B cell (primary cell): ENCODE data around the gene TARS1. TPM values are rescaled to one million over a fixed set of nuclear protein-coding genes. Genes with fewer than 3 reads are reported as not detected.

Source experiments
- ATAC-seq: fragments of 200-7000 bp; cut with Tn5 transposase; one replicate; pipeline ENCODE4 v1.10.0; 2021; ENCODE audit warnings: low read depth, mild to moderate bottlenecking, moderate number of reproducible peaks, moderate library complexity
- CTCF ChIA-PET: fragments of 350-600 bp; sonication (Branson Sonifier 250); formaldehyde crosslinking; loops from one replicate; lab custom pipeline; 2021; ENCODE audit warnings: antibody characterized with exemption, inconsistent platforms; lab: Charles Lee
- POLR2A ChIA-PET: fragments of 350-600 bp; sonication (Branson Sonifier 250); formaldehyde crosslinking; loops from one replicate; lab custom pipeline; 2021; ENCODE audit warnings: antibody characterized with exemption; lab: Charles Lee
- DNase-seq: peaks from one replicate; pipeline ENCODE4 v3.0.0; 2013
- H2AFZ ChIP-seq: 2 replicates; pipeline ENCODE4 v1.6.1; 2012; ENCODE audit warnings: mild to moderate bottlenecking, low read depth, low read length; ENCODE audit not compliant: insufficient read depth, poor library complexity, severe bottlenecking
- H3K27ac ChIP-seq, 2 donors: 1 replicate in 1 of 2; 2 replicates in 1 of 2; pipeline ENCODE4 v1.5.1; 2012 to 2013; ENCODE audit warnings: low read length in 2 of 2, mild to moderate bottlenecking in 2 of 2, moderate library complexity in 1 of 2
- H3K27me3 ChIP-seq, 4 experiments: fragments of 200-600 bp in 1 of 4; sonication (generic) in 1 of 4; replicated peaks in 1 of 4; 1 replicate in 2 of 4; 2 replicates in 2 of 4; pipeline versions ENCODE4 v1.6.1 to v1.7.0; 2013 to 2016; ENCODE audit warnings: low read length in 3 of 4, mild to moderate bottlenecking in 2 of 4, mixed read lengths in 1 of 4, moderate library complexity in 1 of 4; ENCODE audit not compliant: insufficient read depth in 4 of 4, control insufficient read depth in 3 of 4; ENCODE audit errors: control extremely low read depth in 1 of 4
- H3K36me3 ChIP-seq, 2 experiments: replicated peaks in 1 of 2; 1 replicate in 1 of 2; 2 replicates in 1 of 2; pipeline versions ENCODE4 v1.6.1 to v1.7.1; 2013; ENCODE audit warnings: low read length in 1 of 2; ENCODE audit not compliant: insufficient read depth in 2 of 2, control insufficient read depth in 1 of 2; ENCODE audit errors: control extremely low read depth in 1 of 2, extremely low read depth in 1 of 2
- H3K4me1 ChIP-seq, 2 donors: fragments of 200-600 bp in 1 of 2; sonication (generic) in 1 of 2; 1 replicate in 1 of 2; 2 replicates in 1 of 2; pipeline versions ENCODE4 v1.5.1 to v1.6.1; 2013 to 2017; ENCODE audit warnings: low read length in 2 of 2; ENCODE audit not compliant: control insufficient read depth in 2 of 2, insufficient read depth in 2 of 2
- H3K4me2 ChIP-seq: replicated peaks from 2 replicates; pipeline ENCODE3; 2012; ENCODE audit warnings: mild to moderate bottlenecking, low read depth, low read length; ENCODE audit not compliant: poor library complexity, severe bottlenecking
- H3K4me3 ChIP-seq, 5 experiments: fragments of 200-600 bp in 1 of 5; sonication (generic) in 1 of 5; 1 replicate in 3 of 5; 2 replicates in 2 of 5; pipeline versions ENCODE4 v1.5.1 to v1.7.0; 2011 to 2016; ENCODE audit warnings: low read length in 4 of 5, mild to moderate bottlenecking in 4 of 5, low read depth in 2 of 5, control low read depth in 1 of 5, moderate library complexity in 1 of 5; ENCODE audit not compliant: insufficient read depth in 1 of 5; ENCODE audit errors: control extremely low read depth in 1 of 5, extremely low read depth in 1 of 5
- H3K79me2 ChIP-seq: fragments of 200-600 bp; sonication (generic); one replicate; pipeline ENCODE4 v1.6.0; 2016; ENCODE audit warnings: low read length; ENCODE audit not compliant: control insufficient read depth, insufficient read depth
- H3K9ac ChIP-seq: fragments of 200-600 bp; sonication (generic); 2 replicates; pipeline ENCODE4 v1.6.1; 2017; ENCODE audit warnings: mild to moderate bottlenecking, low read length, moderate library complexity
- H3K9me3 ChIP-seq, 3 donors: one replicate each; pipeline versions ENCODE4 v1.6.1 to v1.7.1; 2013; ENCODE audit warnings: low read length in 2 of 3; ENCODE audit not compliant: control insufficient read depth in 2 of 3, insufficient read depth in 1 of 3; ENCODE audit errors: control extremely low read depth in 1 of 3
- H4K20me1 ChIP-seq: 2 replicates; pipeline ENCODE4 v1.6.0; 2012; ENCODE audit warnings: mild to moderate bottlenecking, low read length; ENCODE audit not compliant: insufficient read depth, control insufficient read depth, poor library complexity, severe bottlenecking
- H3K27ac Mint-ChIP-seq: one replicate; pipeline ENCODE4 v1.8.0; 2021; ENCODE audit warnings: mixed read lengths
- H3K27me3 Mint-ChIP-seq: one replicate; pipeline ENCODE4 v1.8.0; 2021; ENCODE audit warnings: mixed read lengths
- H3K4me1 Mint-ChIP-seq: one replicate; pipeline ENCODE4 v1.8.0; 2021; ENCODE audit warnings: mixed read lengths
- H3K4me3 Mint-ChIP-seq: one replicate; pipeline ENCODE4 v1.8.0; 2021; ENCODE audit warnings: mixed read lengths
- H3K9me3 Mint-ChIP-seq: one replicate; pipeline ENCODE4 v1.8.0; 2022; ENCODE audit warnings: mixed read lengths; ENCODE audit not compliant: insufficient read depth
- CTCF ChIP-seq: fragments of 200-600 bp; IDR thresholded peaks from one replicate; pipeline ENCODE4 v1.8.0; 2022; ENCODE audit warnings: antibody characterized with exemption, mild to moderate bottlenecking
- EZH2 ChIP-seq: IDR thresholded peaks from 2 replicates; pipeline ENCODE4 v1.6.1; 2012; ENCODE audit warnings: borderline replicate concordance, low read depth, mild to moderate bottlenecking, moderate library complexity, low read length; ENCODE audit not compliant: insufficient read depth, poor library complexity, severe bottlenecking
- WGBS: methylation state at CpG from one replicate; pipeline ENCODE4 v1.1.5; 2013; ENCODE audit warnings: missing lambda C conversion rate; ENCODE audit not compliant: insufficient coverage; 5-methylcytosine and 5-hydroxymethylcytosine counted together
- intact Hi-C: fragments of 100-400 bp; cut with micrococcal nuclease; formaldehyde crosslinking; loops from one replicate; pipeline ENCODE4 v1.10.0; 2022
- polyA plus RNA-seq: library from polyadenylated mRNA; depleted of rRNA; stranded (reverse); fragments of >200 nt; gene quantifications from 2 replicates; pipeline ENCODE4 v1.2.3, GENCODE V29; 2012
- total RNA-seq, 2 donors: library from RNA; stranded (reverse); fragments of 120-200 nt in 1 of 2; gene quantifications; 1 replicate in 1 of 2; 2 replicates in 1 of 2; pipeline versions ENCODE4 v1.2.3 to v1.2.4, GENCODE V29; 2013 to 2022

TARS1 gene
- total and polyA plus RNA-seq, 2 donors (not counting 1 experiment from before 2014, with no cell fraction given), result 11.0 to 66.0 TPM

- no peak overlapping the region for H3K27ac Mint-ChIP-seq
- H3K36me3 ChIP-seq, result peaks cover 0 to 2% of the 10 kb centered on the region in 2 experiments
- no peak overlapping the region for H2AFZ ChIP-seq
- no peaks in the 10 kb centered on the region for H3K4me1 ChIP-seq
- no peak overlapping the region for H3K9ac ChIP-seq
- no peaks in the 10 kb centered on the region for H3K27me3 ChIP-seq
- TF ChIP-seq CTCF (no peak), EZH2 (no peak)
- H4K20me1 ChIP-seq, result no peaks in the 10 kb centered on the region
- H3K4me3 ChIP-seq, result no peak overlapping the region
- no peaks in the 10 kb centered on the region for H3K27me3 Mint-ChIP-seq
- H3K9me3 ChIP-seq, result peaks cover 0 to 8% (median 6%) of the 10 kb centered on the region in 3 donors
- peaks cover 12% of the 10 kb centered on the region for H3K9me3 Mint-ChIP-seq
- no peak overlapping the region for H3K27ac ChIP-seq
- no peak overlapping the region for H3K4me2 ChIP-seq
- H3K4me1 Mint-ChIP-seq, result peaks cover 11% of the 10 kb centered on the region
- no peak overlapping the region for H3K4me3 Mint-ChIP-seq
- H3K79me2 ChIP-seq, result no peaks in the 10 kb centered on the region
- DNase-seq, result no peak
- 100% methylated on average over 2 of the region's 3 CpGs for WGBS
- POLR2A ChIA-PET, result no interaction called here
- intact Hi-C loops, result no loop called here
- no peak for ATAC-seq
- CTCF ChIA-PET, result no interaction called here
Observed at GRCh38 chr5:33479311-33479710, 38.5 kb downstream of the TARS1 start.

GRCh38 chr5:33480876-33481275 lies 40.1 kb downstream of the TARS1 start:
- Mint-ChIP-seq H3K27me3 (no peaks in the 10 kb centered on the region), H3K9me3 (peaks cover 3% of the 10 kb centered on the region), H3K27ac (no peak overlapping the region), H3K4me3 (no peak overlapping the region), H3K4me1 (peaks cover 3% of the 10 kb centered on the region)
- H4K20me1 ChIP-seq, result no peaks in the 10 kb centered on the region
- H3K27me3 ChIP-seq, result no peaks in the 10 kb centered on the region
- no peaks in the 10 kb centered on the region for H3K4me1 ChIP-seq
- H3K9me3 ChIP-seq, result peaks cover 0 to 3% (median 0%) of the 10 kb centered on the region in 3 donors
- H3K27ac ChIP-seq, result no peak overlapping the region
- no peaks in the 10 kb centered on the region for H3K36me3 ChIP-seq
- no peak overlapping the region for H2AFZ ChIP-seq
- ChIA-PET POLR2A (no interaction called here), CTCF (no interaction called here)
- intact Hi-C loops, result no loop called here
- no CpG with 5 or more reads among the region's 2 CpGs for WGBS
- H3K4me2 ChIP-seq, result no peak overlapping the region
- no peak overlapping the region for H3K4me3 ChIP-seq
- TF ChIP-seq EZH2, result no peak
- no peak for TF ChIP-seq CTCF
- ATAC-seq (no peak), DNase-seq (no peak)
- no peaks in the 10 kb centered on the region for H3K79me2 ChIP-seq
- no peak overlapping the region for H3K9ac ChIP-seq
